Coronary artery (tissue), 2 donors: ENCODE measurements around the gene TDRKH.

Source experiments
- DNase-seq: peaks from one replicate; pipeline ENCODE4 v3.0.0-alpha.2; 2017; ENCODE audit warnings: low spot score
- H3K27ac ChIP-seq, 2 donors: fragments of 200-600 bp; sonication (generic); one replicate each; pipeline ENCODE4 v1.5.1; 2016 to 2019
- H3K4me3 ChIP-seq: fragments of 200-600 bp; sonication (generic); 2 replicates; pipeline ENCODE4 v1.5.1; 2016; ENCODE audit warnings: mild to moderate bottlenecking, moderate library complexity
- CTCF ChIP-seq: fragments of 200-600 bp; sonication (generic); IDR thresholded peaks from one replicate; pipeline ENCODE4 v1.5.1; 2019; ENCODE audit warnings: antibody characterized with exemption

TDRKH gene

DNA sequence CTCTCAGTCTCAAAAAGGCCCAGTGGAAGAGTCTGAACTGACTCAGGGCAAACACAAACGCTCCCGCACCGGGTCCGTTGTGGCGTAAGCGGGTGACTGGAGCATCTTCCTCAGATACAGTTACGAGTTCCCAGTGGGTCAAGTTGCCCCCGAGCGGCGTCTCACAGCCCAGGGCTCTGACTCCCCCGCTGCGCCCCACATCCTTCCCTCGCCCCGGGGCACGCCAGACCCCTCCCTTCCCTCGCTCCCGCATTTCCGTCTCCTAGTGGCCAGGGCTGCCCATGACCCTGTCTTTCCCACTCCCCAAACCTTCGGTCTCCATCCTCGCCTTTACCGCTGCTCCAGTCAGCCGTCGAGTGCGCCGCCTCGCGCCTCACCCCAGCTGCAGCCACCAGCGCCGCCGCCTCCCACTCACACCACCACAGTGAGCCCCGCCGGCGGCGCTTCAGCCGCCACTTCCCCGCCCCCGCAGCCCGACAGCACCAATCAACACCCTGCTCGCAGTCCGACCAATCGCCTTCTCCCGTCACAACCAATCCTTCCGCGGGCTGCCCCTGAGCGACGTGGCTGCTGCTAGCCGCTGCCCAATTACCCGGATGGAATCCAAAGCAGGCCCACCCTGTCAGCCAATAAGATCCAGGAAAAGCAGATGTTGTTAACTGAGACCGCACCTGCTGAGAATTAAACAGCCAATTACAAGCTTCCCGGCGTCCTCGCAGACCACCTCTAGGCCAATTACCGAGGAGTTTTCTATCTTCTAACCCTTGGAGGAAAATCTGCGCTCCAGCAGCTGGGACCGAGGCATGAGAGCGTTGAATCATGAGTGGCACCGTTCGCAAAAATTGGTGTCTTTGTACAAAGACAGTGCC, at the start of gene TDRKH:
TSS of gene TDRKH (minus strand) at position 430 of the 869 bp plus-strand sequence. CDS start 7,478 bp downstream, outside the sequence.
- peak within 1 kb of the TSS; percentile 43 to 73 for H3K27ac ChIP-seq
- peak within 1 kb of the TSS; percentile 79 for H3K4me3 ChIP-seq
- DNase-seq = peak; percentile 99
- no peak for TF ChIP-seq CTCF

DNA sequence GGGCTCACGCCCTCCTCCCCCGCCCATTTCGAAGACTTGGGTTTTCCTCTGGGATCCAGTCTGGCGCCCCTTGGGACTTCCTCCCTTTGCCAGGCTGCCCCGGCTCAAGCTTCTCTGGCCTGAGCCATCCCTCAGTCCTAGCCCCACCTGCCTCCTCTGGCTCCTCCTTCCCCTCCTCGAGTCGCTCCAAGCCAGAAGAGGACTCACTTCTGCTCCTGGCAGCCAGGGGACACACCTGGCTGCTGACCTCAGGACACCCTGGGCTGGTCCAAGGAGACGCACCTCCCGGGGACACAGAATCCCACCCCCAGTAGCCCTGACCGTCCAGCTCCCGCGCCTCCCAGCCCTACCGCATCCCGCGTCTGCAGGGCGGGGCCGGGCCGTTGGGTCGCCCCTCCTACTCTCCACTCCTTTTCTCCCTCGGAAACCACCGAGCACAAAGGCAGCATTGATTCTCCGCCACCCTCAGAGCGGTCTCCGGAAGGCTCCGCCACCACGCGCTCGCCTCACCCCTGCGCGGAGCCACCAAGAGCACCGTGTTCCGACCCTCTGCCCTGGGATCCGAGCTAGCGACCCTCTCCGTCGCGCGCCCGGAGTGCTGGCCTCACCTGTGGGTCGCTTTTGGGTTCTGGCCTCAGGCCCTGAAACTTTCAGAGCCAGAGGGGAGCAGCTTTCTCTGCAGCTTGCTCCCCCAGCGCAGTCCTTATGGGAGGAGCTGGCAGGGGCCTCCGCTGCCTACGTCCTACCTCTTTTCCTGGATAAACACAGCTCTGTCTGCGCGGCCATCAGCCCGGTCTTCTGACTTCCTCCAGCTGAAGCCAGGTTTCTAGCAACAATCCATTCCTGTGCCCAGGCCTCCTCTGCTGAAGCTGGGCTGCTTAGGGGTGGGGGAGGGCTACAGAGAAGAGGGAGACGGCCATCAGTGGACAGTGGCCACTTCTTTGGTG, 49.4 kb upstream of the TDRKH start, which contains the start of gene C2CD4D:
TSS of gene C2CD4D (minus strand) at position 364 of the 947 bp plus-strand sequence. CDS start 831 bp downstream, outside the sequence.
- Histone ChIP-seq H3K27ac (peak within 1 kb of the TSS in 1 of 2 donors; percentile 3), H3K4me3 (peak within 1 kb of the TSS; percentile 73)
- no peak for TF ChIP-seq CTCF
- no peak for DNase-seq

DNA sequence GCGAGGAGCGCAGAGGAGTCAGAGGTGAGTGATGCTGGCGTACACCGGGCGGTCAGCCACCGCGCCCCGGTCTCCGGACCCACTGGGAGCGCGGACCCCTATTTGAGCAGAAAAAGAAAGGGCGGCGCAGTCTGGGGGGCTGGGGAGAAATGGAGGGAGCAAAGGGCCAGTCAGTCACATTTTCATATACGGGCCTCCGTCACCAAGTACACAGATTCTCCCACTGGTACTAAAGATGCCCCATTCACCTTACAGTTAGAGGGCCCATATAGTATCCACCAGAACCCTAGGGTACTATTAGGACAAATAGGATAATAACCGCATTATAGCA, 48.7 kb upstream of the TDRKH start:
- no peak overlapping the region for H3K27ac ChIP-seq
- peak overlapping the region; percentile 73 for H3K4me3 ChIP-seq
- DNase-seq = no peak
- TF ChIP-seq CTCF = no peak

GRCh38 chr1:151838222-151839081, 48.2 kb upstream of the TDRKH start:
- DNase-seq = no peak
- H3K4me3 ChIP-seq = peak overlapping the region; percentile 73
- no peak overlapping the region for H3K27ac ChIP-seq
- no peak for TF ChIP-seq CTCF

GRCh38 chr1:151837884-151838221, 47.6 kb upstream of the TDRKH start:
- Histone ChIP-seq H3K4me3 (peak overlapping the region; percentile 73), H3K27ac (no peak overlapping the region)
- no peak for DNase-seq
- no peak for TF ChIP-seq CTCF

DNA sequence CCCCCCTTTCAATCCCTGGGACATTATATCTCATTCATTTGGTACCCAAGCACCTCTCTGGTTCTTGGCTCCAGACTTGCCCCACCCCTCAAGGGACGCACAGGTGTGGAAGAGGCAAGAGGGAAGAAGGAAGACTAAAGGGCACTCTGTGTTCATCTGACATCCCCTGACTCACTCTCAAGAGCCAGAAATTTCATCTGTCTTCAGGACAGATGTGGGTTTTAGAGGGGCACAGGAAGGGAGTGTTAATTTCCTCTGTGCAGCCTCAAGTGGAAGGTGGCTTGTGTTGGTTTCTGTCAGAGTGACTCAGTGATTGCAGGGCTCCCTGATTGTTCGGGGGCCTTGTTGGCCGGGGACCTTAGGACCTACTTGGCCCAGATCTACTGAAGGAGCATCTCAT, 46.9 kb upstream of the TDRKH start:
- no peak overlapping the region for H3K4me3 ChIP-seq
- H3K27ac ChIP-seq = no peak overlapping the region
- no peak for TF ChIP-seq CTCF
- DNase-seq = no peak
